Kidney (tissue), 14 donors: ENCODE measurements around the gene OXER1. TPM values are rescaled to one million over a fixed set of nuclear protein-coding genes. Genes with fewer than 3 reads are reported as not detected.

Source experiments
- DNase-seq, 5 donors: peaks; one replicate each; pipeline ENCODE4 v3.0.0-alpha.2; 2013 to 2020
- FAIRE-seq: peaks from 2 replicates; lab custom pipeline; 2012; peaks lifted over from hg19 to GRCh38; lab: Jason Lieb, UNC
- H3K27ac ChIP-seq, 2 donors: one replicate each; pipeline ENCODE4 v1.7.0; 2013; ENCODE audit warnings: low read depth in 2 of 2, low read length in 2 of 2, inconsistent platforms in 1 of 2
- H3K27me3 ChIP-seq: one replicate; pipeline ENCODE4 v1.7.1; 2013; ENCODE audit warnings: low read length, inconsistent platforms; ENCODE audit not compliant: control insufficient read depth, insufficient read depth
- H3K36me3 ChIP-seq, 3 donors: one replicate each; pipeline versions ENCODE4 v1.7.0 to v1.7.1; 2013; ENCODE audit warnings: low read length in 3 of 3, control low read depth in 1 of 3, inconsistent platforms in 1 of 3; ENCODE audit not compliant: insufficient read depth in 3 of 3, control insufficient read depth in 2 of 3
- H3K4me1 ChIP-seq, 3 donors: one replicate each; pipeline versions ENCODE4 v1.7.0 to v1.7.1; 2013; ENCODE audit warnings: low read length in 3 of 3, inconsistent platforms in 1 of 3, low read depth in 1 of 3; ENCODE audit not compliant: control insufficient read depth in 2 of 3, insufficient read depth in 2 of 3
- H3K4me3 ChIP-seq, 3 donors: one replicate each; pipeline versions ENCODE4 v1.7.0 to v1.8.1; 2013; ENCODE audit warnings: low read length in 3 of 3, control low read depth in 1 of 3, inconsistent platforms in 1 of 3
- H3K9ac ChIP-seq, 3 donors: one replicate each; pipeline versions ENCODE4 v1.7.0 to v1.7.1; 2013; ENCODE audit warnings: low read length in 3 of 3, control low read depth in 1 of 3, inconsistent platforms in 1 of 3
- H3K9me3 ChIP-seq, 3 donors: one replicate each; pipeline versions ENCODE4 v1.7.0 to v1.7.1; 2013; ENCODE audit warnings: low read length in 3 of 3, control low read depth in 1 of 3, inconsistent platforms in 1 of 3; ENCODE audit not compliant: control insufficient read depth in 2 of 3, insufficient read depth in 1 of 3
- intact Hi-C: fragments of 100-400 bp; cut with DNase I; formaldehyde crosslinking; loops from one replicate; pipeline ENCODE4 v1.11.1; 2022
- polyA plus RNA-seq: library from polyadenylated mRNA; stranded (reverse); fragments of 350-450 nt; fragmentation: Illumina TruSeq; extraction: RNeasy Lipid Tissue Mini Kit (QIAGEN cat#74804); gene quantifications from one replicate; pipeline ENCODE4 v1.2.3, GENCODE V29; 2014; ENCODE audit warnings: low read depth, low replicate concordance; ENCODE audit not compliant: insufficient read depth
- total RNA-seq: library from RNA; stranded (reverse); fragmentation: NEBNext Ultra II Directional; extraction: Animal tissue kit (Norgen Biotek cat#: 25700); gene quantifications from one replicate; pipeline ENCODE4 v1.2.1, GENCODE V29; 2021
- TF ChIP-seq, protein P1 (sequence below): IDR thresholded peaks from 3 replicates; pipeline ENCODE4 v1.5.1; 2012; ENCODE audit warnings: mild to moderate bottlenecking, moderate library complexity, borderline replicate concordance; ENCODE audit not compliant: insufficient read depth; ENCODE audit errors: extremely low read depth
- donor health status: control.
- donor health status: control.
- donor health status: control.
- donor health status: control.
- donor health status: control.
- donor health status: DM: yes; HTN: yes; CAD: no.
- donor health status: Normal renal cell carcinoma (clear cell type).

Gene OXER1
- total and polyA plus RNA-seq, 2 donors from 2014 or later, result 2.5 to 5.4 TPM

DNA sequence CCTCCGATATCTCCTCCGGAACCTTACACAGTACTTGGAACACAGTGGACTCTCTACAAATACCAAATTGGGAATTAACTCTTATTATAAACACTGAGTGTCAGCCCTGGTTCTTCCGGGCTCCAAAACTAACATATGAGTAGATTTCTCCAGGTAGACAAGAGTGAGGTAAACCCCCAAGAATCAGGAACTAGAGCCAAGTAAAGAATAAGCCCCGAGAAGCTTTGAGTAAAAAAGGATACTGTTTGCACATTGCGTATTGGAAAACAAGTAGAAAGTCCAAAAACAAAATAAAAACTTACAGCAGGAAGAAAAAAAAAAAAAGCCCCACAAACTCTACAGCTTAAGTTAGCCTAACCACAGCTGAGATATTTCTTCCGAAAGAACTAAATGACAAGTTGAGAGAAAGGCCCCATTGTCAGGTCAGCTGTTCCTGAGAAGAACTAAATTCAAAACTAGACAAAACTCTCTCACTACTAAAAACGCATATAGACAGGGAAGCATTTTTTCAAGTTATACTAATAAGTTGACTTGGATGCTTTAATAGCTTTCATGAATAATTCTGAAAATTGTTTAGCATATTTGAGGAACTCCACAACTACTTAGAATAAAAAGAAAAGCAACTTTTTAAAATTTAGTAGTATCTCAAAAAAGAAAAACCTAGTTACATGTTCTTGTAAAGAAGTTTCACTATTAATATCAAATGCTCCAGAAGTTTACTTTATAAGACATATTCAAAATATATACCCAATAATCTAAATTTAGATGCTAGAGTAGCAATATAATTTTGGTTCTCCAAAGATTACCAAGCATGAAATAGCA, 32.7 kb upstream of the OXER1 start:
- Histone ChIP-seq H3K9ac (peak overlapping the region in 2 of 3 donors; percentile 10 to 19), H3K27ac (no peak overlapping the region), H3K4me1 (peaks cover 3 to 6% (median 4%) of the 10 kb centered on the region in 3 donors), H3K4me3 (peak overlapping the region in 1 of 3 donors; percentile 0), H3K27me3 (no peaks in the 10 kb centered on the region), H3K9me3 (no peaks in the 10 kb centered on the region), H3K36me3 (peaks cover 0 to 7% (median 0%) of the 10 kb centered on the region in 3 donors)
- intact Hi-C loops, result no loop called here
- TF ChIP-seq, protein P1, sequence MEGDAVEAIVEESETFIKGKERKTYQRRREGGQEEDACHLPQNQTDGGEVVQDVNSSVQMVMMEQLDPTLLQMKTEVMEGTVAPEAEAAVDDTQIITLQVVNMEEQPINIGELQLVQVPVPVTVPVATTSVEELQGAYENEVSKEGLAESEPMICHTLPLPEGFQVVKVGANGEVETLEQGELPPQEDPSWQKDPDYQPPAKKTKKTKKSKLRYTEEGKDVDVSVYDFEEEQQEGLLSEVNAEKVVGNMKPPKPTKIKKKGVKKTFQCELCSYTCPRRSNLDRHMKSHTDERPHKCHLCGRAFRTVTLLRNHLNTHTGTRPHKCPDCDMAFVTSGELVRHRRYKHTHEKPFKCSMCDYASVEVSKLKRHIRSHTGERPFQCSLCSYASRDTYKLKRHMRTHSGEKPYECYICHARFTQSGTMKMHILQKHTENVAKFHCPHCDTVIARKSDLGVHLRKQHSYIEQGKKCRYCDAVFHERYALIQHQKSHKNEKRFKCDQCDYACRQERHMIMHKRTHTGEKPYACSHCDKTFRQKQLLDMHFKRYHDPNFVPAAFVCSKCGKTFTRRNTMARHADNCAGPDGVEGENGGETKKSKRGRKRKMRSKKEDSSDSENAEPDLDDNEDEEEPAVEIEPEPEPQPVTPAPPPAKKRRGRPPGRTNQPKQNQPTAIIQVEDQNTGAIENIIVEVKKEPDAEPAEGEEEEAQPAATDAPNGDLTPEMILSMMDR, result no peak
- no peak for FAIRE-seq
- peak in 2 of 5 donors; percentile 46 to 89 for DNase-seq

DNA sequence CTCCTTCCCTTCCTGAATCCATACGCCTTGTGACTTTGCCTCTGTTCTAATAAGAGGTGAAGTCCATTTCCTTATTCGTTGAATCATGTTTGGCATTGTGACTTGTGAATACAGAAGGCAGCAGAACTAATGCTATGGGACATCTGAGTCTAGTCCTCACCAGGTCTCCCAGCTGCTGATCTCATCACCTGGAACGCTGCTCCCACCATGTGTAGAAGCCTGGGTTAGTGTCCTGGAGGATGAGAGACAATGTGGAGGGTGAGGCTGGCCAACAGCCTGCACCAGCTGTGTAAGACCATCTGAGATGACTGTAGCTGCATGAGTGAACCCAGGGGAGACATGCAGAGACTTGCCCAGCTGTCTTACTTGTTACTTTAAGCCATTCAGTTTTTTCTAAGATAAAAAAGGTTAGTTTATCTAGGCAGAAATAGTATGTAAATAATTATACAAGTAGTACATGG, 31.9 kb upstream of the OXER1 start:
- DNase-seq (no peak), FAIRE-seq (no peak)
- Histone ChIP-seq H3K27me3 (no peaks in the 10 kb centered on the region), H3K36me3 (peaks cover 0 to 7% (median 0%) of the 10 kb centered on the region in 3 donors), H3K27ac (peak overlapping the region in 1 of 2 donors; percentile 1), H3K4me1 (peaks cover 3 to 12% (median 6%) of the 10 kb centered on the region in 3 donors), H3K9ac (peak overlapping the region in 1 of 3 donors; percentile 19), H3K4me3 (peak overlapping the region in 2 of 3 donors; percentile 28 to 86), H3K9me3 (no peaks in the 10 kb centered on the region)
- intact Hi-C loops, result no loop called here
- TF ChIP-seq, protein P1, result no peak

DNA sequence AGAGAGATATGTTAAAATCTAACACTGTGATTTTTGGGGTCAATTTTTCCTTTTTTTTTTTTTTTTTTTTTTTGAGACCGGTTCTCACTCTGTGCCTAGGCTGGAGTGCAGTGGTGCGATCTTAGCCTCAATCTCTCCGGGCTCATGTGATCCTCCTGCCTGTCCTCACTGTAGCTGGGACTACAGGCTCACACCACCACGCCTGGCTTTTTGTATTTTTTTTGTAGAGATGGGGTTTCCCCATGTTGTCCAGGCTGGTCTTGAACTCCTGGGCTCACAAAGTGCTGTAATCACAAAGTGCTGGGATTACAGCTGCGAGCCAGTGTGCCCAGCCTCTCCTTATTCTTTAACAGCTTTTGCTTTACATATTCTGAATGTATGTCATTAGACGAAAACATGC, 31.3 kb upstream of the OXER1 start:
- Histone ChIP-seq H3K36me3 (peaks cover 0 to 7% (median 0%) of the 10 kb centered on the region in 3 donors), H3K27ac (no peak overlapping the region), H3K4me1 (peaks cover 3 to 13% (median 6%) of the 10 kb centered on the region in 3 donors), H3K27me3 (no peaks in the 10 kb centered on the region), H3K9me3 (no peaks in the 10 kb centered on the region), H3K9ac (no peak overlapping the region), H3K4me3 (peak overlapping the region in 2 of 3 donors; percentile 43 to 86)
- intact Hi-C loops, result no loop called here
- TF ChIP-seq, protein P1, result no peak
- DNase-seq (no peak), FAIRE-seq (no peak)
